K562 (cell line): ENCODE results near the gene METRN. TPM values are rescaled to one million over a fixed set of nuclear protein-coding genes. Genes with fewer than 3 reads are reported as not detected.

ENCODE experiments used
- FOS ChIP-seq: IDR thresholded peaks from 3 replicates; pipeline ENCODE4 v1.6.1; 2011; ENCODE audit not compliant: insufficient read length; ENCODE audit errors: extremely low read depth
- GATAD2B ChIP-seq: fragments of 450-650 bp; IDR thresholded peaks from 2 replicates; pipeline ENCODE4 v1.6.1; 2017; ENCODE audit warnings: mild to moderate bottlenecking, borderline replicate concordance
- KAT2B ChIP-seq: IDR thresholded peaks from one replicate; pipeline ENCODE4 v1.6.1; 2012; ENCODE audit warnings: low read depth, mild to moderate bottlenecking, control low read depth, inconsistent platforms, low read length, moderate library complexity
- NUFIP1 ChIP-seq: fragments of 450-650 bp; IDR thresholded peaks from 2 replicates; pipeline ENCODE4 v1.6.1; 2018; ENCODE audit not compliant: partially characterized antibody
- RBM34 ChIP-seq: fragments of 200-400 bp; formaldehyde crosslinking; IDR thresholded peaks from 2 replicates; pipeline ENCODE4 v1.6.1; 2018; ENCODE audit warnings: low read length, borderline replicate concordance; ENCODE audit not compliant: insufficient read depth
- RFX5 ChIP-seq: IDR thresholded peaks from 2 replicates; pipeline ENCODE4 v1.6.1; 2011; ENCODE audit warnings: low read depth, mild to moderate bottlenecking, improper control_type of control experiment, low read length
- SAP30 ChIP-seq: fragments of 200-600 bp; sonication (generic); IDR thresholded peaks from 2 replicates; pipeline ENCODE4 v1.6.1; 2012; ENCODE audit warnings: borderline replicate concordance, low read depth, mild to moderate bottlenecking, moderate library complexity, low read length, control low read depth, inconsistent platforms; ENCODE audit not compliant: insufficient read depth, poor library complexity, severe bottlenecking
- SIX5 ChIP-seq, 2 experiments: IDR thresholded peaks; 2 replicates each; pipeline ENCODE4 v1.6.1; 2011; ENCODE audit warnings: low read length in 2 of 2, borderline replicate concordance in 1 of 2, low read depth in 1 of 2, mild to moderate bottlenecking in 1 of 2, moderate library complexity in 1 of 2; ENCODE audit not compliant: insufficient read depth in 1 of 2
- SMAD2 ChIP-seq: fragments of 150-350 bp; IDR thresholded peaks from 2 replicates; pipeline ENCODE4 v1.6.1; 2014; ENCODE audit warnings: low read depth, mild to moderate bottlenecking, low read length
- SNRNP70 ChIP-seq: fragments of 200-400 bp; formaldehyde crosslinking; optimal IDR thresholded peaks from 2 replicates; pipeline ENCODE3; 2017; ENCODE audit warnings: low read depth, low read length
- TCF7 ChIP-seq: sonication (generic); IDR thresholded peaks from 2 replicates; pipeline ENCODE4 v1.6.1; 2016; ENCODE audit warnings: antibody characterized with exemption, borderline replicate concordance
- TFAM ChIP-seq: fragments of 250-450 bp; sonication (Bioruptor Pico); conservative IDR thresholded peaks from 2 replicates; pipeline ENCODE4 v1.5.0; 2021; ENCODE audit warnings: mild to moderate bottlenecking, moderate library complexity
- ZEB2 ChIP-seq: fragments of 450-650 bp; IDR thresholded peaks from 2 replicates; pipeline ENCODE4 v1.6.1; 2016
- ZFX ChIP-seq: sonication (generic); formaldehyde crosslinking; IDR thresholded peaks from 2 replicates; pipeline ENCODE4 v1.8.0; 2022; ENCODE audit warnings: mild to moderate bottlenecking, missing genetic modification reagents, moderate library complexity
- ZNF311 ChIP-seq: fragments of 250-450 bp; sonication (Bioruptor Pico); IDR thresholded peaks from 2 replicates; pipeline ENCODE4 v1.4.0; 2020; ENCODE audit warnings: mild to moderate bottlenecking, moderate library complexity
- ZNF444 ChIP-seq: fragments of 250-450 bp; sonication (Bioruptor Pico); IDR thresholded peaks from 2 replicates; pipeline ENCODE4 v1.4.0; 2020; ENCODE audit warnings: mild to moderate bottlenecking, moderate library complexity
- ZNF695 ChIP-seq: fragments of 450-650 bp; formaldehyde crosslinking; IDR thresholded peaks from 2 replicates; pipeline ENCODE4 v1.4.0; 2020; ENCODE audit warnings: mild to moderate bottlenecking, moderate library complexity
- polyA plus RNA-seq, 8 experiments: library from polyadenylated mRNA; depleted of rRNA in 4 of 8; stranded (reverse) in 5 of 8; unstranded in 3 of 8; fragments of >200 nt; fragmentation: Nextera tagmentation in 2 of 8; fragmentation: Illumina TruSeq in 1 of 8; extraction: Ambion mirVana in 2 of 8; extraction: Trizol in 1 of 8; gene quantifications; 2 replicates each; pipeline versions ENCODE4 v1.2.1 to v1.2.3, GENCODE V29; 2011 to 2014; ENCODE audit warnings: inconsistent platforms in 1 of 8, missing spikeins in 1 of 8
- total RNA-seq, 7 experiments: library from RNA; depleted of rRNA in 6 of 7; stranded (reverse); fragments of >200 nt in 6 of 7; fragmentation: Illumina TruSeq in 2 of 7; extraction: Trizol in 2 of 7; gene quantifications; 2 replicates each; pipeline versions ENCODE4 v1.2.1 to v1.2.3, GENCODE V29; 2011 to 2021; ENCODE audit warnings: low replicate concordance in 1 of 7
- TF ChIP-seq, protein P1 (sequence below): fragments of 450-650 bp; formaldehyde crosslinking; conservative IDR thresholded peaks from 2 replicates; pipeline ENCODE4 v1.4.0; 2022; ENCODE audit warnings: mild to moderate bottlenecking, missing genetic modification characterization
- TF ChIP-seq, protein P2 (sequence below): fragments of 250-450 bp; sonication (Bioruptor Pico); IDR thresholded peaks from 2 replicates; pipeline ENCODE4 v1.8.0; 2021; ENCODE audit warnings: borderline replicate concordance, mild to moderate bottlenecking, moderate library complexity; ENCODE audit not compliant: poor library complexity, severe bottlenecking
- TF ChIP-seq, protein P3 (sequence below): fragments of 450-650 bp; conservative IDR thresholded peaks from 2 replicates; pipeline ENCODE4 v1.6.1; 2016; ENCODE audit warnings: missing genetic modification characterization, low read depth, mild to moderate bottlenecking, missing compliant biosample characterization, moderate library complexity
- TF ChIP-seq, protein P4 (sequence below), 2 experiments: fragments of 200-800 bp in 1 of 2; sonication (Bioruptor generic) in 1 of 2; sonication (generic) in 1 of 2; formaldehyde crosslinking in 1 of 2; IDR thresholded peaks in 1 of 2; conservative IDR thresholded peaks in 1 of 2; 2 replicates each; pipeline versions ENCODE4 v1.5.0 to v1.6.1; 2016 to 2020; ENCODE audit warnings: missing compliant biosample characterization in 1 of 2, missing genetic modification characterization in 1 of 2, missing genetic modification reagents in 1 of 2
- TF ChIP-seq, protein P5 (sequence below): fragments of 250-450 bp; sonication (Bioruptor Pico); IDR thresholded peaks from 2 replicates; pipeline ENCODE4 v1.8.0; 2022; ENCODE audit warnings: moderate library complexity, mild to moderate bottlenecking, inconsistent platforms

Gene METRN
- total and polyA plus RNA-seq, 9 of the 15 experiments (the other 6 are each of a cell fraction or from before 2014, with no cell fraction given): 0.20 to 89.8 (median 15.4) TPM

DNA sequence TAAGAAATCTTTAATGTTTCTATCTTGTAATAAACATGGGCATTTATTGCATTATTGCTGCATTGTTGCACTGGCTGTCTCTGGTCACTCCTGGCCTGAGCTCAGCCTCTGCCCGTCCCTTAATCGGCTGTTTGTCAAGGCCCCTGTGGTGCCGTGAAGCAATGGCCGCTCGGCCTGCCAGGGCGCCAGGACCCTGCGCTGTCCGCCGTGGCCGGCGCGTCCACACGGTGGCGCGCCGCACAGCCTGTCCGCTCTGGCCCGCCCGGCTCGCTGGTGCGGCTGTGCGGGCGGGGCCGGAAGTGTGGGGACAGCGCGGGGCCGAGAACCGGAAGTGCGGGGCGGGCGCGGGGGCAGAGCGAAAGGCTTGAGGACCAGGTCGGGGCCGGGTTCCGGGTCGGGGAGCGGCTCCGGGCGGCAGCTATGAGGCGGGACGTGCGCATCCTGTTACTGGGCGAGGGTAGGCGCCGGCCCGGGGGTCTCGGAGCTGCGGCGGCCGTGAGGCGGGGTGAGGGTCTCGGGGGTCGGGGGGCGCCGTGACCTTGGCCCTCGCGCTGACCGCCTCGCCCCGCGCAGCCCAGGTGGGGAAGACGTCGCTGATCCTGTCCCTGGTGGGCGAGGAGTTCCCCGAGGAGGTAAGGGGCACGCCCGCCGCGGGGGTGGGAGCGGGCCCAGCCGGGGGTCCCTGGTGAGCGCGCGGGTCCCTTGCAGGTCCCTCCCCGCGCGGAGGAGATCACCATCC lies 47.0 kb upstream of the METRN start, which contains the start of gene RHOT2 (continued):
- TF ChIP-seq, protein P1, sequence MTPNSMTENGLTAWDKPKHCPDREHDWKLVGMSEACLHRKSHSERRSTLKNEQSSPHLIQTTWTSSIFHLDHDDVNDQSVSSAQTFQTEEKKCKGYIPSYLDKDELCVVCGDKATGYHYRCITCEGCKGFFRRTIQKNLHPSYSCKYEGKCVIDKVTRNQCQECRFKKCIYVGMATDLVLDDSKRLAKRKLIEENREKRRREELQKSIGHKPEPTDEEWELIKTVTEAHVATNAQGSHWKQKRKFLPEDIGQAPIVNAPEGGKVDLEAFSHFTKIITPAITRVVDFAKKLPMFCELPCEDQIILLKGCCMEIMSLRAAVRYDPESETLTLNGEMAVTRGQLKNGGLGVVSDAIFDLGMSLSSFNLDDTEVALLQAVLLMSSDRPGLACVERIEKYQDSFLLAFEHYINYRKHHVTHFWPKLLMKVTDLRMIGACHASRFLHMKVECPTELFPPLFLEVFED: no peak
- TF ChIP-seq ZFX (peak; percentile 72), SAP30 (peak; percentile 68), RFX5 (no peak), GATAD2B (peak; percentile 95), TCF7 (no peak), SIX5 (IDR thresholded peaks at IDR 0.05; ENCODE audit: borderline replicate concordance in 1 of 2, insufficient read depth in 1 of 2, low read depth in 1 of 2, low read length in 2 of 2) (peak; percentile 16 to 33; a peak in 1 of 4 replicates), SNRNP70 (no peak), RBM34 (no peak), NUFIP1 (no peak), ZNF311 (CRISPR knock-in tag) (no peak), ZNF695 (no peak), ZEB2 (no peak), ZNF444 (CRISPR knock-in tag) (no peak), FOS (no peak), KAT2B (peak; percentile 60), SMAD2 (no peak), TFAM (CRISPR knock-in tag) (no peak)
- TF ChIP-seq, protein P2, sequence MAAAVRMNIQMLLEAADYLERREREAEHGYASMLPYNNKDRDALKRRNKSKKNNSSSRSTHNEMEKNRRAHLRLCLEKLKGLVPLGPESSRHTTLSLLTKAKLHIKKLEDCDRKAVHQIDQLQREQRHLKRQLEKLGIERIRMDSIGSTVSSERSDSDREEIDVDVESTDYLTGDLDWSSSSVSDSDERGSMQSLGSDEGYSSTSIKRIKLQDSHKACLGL (CRISPR knock-in tag): no peak
- TF ChIP-seq, protein P3, sequence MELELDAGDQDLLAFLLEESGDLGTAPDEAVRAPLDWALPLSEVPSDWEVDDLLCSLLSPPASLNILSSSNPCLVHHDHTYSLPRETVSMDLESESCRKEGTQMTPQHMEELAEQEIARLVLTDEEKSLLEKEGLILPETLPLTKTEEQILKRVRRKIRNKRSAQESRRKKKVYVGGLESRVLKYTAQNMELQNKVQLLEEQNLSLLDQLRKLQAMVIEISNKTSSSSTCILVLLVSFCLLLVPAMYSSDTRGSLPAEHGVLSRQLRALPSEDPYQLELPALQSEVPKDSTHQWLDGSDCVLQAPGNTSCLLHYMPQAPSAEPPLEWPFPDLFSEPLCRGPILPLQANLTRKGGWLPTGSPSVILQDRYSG (tag): no peak
- TF ChIP-seq, protein P4, sequence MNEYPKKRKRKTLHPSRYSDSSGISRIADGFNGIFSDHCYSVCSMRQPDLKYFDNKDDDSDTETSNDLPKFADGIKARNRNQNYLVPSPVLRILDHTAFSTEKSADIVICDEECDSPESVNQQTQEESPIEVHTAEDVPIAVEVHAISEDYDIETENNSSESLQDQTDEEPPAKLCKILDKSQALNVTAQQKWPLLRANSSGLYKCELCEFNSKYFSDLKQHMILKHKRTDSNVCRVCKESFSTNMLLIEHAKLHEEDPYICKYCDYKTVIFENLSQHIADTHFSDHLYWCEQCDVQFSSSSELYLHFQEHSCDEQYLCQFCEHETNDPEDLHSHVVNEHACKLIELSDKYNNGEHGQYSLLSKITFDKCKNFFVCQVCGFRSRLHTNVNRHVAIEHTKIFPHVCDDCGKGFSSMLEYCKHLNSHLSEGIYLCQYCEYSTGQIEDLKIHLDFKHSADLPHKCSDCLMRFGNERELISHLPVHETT (CRISPR knock-in tag; conservative IDR thresholded peaks at IDR 0.05 in 1 of 2, IDR thresholded peaks at IDR 0.05 in 1 of 2): peak in 1 of 2 experiments; percentile 96; a peak in 2 of 4 replicates
- TF ChIP-seq, protein P5, sequence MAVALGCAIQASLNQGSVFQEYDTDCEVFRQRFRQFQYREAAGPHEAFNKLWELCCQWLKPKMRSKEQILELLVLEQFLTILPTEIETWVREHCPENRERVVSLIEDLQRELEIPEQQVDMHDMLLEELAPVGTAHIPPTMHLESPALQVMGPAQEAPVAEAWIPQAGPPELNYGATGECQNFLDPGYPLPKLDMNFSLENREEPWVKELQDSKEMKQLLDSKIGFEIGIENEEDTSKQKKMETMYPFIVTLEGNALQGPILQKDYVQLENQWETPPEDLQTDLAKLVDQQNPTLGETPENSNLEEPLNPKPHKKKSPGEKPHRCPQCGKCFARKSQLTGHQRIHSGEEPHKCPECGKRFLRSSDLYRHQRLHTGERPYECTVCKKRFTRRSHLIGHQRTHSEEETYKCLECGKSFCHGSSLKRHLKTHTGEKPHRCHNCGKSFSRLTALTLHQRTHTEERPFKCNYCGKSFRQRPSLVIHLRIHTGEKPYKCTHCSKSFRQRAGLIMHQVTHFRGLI (CRISPR knock-in tag): no peak
